HG03135 (cell line): ENCODE data around the gene SPACDR.
A peak's percentile ranks its signal among the peaks of the same experiment; 100 is the strongest.

Source experiments
- ATAC-seq: cut with Tn5 transposase; IDR thresholded peaks from one replicate; pipeline ENCODE4 v1.9.1; 2021; ENCODE audit warnings: mild to moderate bottlenecking, moderate library complexity; ENCODE audit not compliant: unreplicated experiment

Gene SPACDR

GRCh38 chr7:100437150-100438100, 26.6 kb downstream of the SPACDR start:
- ATAC-seq = no peak

DNA sequence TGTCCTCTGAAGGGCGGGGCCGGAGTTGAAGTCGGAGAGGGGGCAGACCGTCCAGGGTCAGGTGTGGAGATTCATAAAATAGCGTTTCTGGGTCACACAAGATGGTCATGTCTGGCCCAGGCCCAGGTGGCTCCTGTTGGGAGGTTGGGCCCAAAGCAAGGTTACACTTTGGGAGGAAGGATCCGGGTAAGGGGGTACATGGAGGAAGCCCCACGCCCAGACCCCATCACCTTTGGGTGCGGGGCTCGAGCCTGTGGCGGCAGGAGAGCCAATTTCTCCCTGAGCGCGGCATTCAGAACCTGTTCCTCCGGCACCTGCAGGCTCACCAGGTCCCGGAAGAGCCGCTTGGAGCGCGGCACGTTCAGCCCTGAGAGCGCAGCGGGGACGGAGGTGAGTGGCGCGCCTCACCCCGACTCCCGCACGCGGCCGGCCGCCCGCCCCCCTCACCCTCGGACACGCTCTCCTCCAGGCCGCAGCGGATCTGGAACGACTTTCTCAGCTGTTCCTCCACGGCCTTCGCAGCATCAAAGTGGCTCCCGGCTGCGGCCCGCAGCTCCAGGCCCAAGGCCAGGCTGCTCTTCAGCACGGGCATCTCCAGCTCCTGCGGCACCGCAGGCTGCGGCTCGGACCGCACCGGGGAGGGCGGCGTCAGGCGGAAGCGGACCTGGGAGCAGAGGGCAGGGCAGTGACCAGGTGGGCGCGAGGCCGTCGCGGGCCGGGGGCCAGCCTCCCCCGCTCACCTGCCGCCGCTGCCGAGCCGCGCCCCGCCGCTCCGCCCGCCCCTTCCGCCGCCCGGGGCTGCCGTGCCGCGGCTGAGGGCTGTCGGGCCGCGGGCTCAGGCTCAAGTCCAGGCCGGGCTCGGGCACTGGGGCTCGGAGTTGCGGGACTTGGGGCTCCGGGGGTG, 28.4 kb downstream of the SPACDR start:
- ATAC-seq = peak; percentile 28

GRCh38 chr7:100434297-100435144, 29.5 kb downstream of the SPACDR start:
- no peak for ATAC-seq

- no peak for ATAC-seq
Measured at GRCh38 chr7:100433592-100434296, 30.3 kb downstream of the SPACDR start.

- ATAC-seq = no peak
Measured at GRCh38 chr7:100433276-100433591, 30.8 kb downstream of the SPACDR start.

DNA sequence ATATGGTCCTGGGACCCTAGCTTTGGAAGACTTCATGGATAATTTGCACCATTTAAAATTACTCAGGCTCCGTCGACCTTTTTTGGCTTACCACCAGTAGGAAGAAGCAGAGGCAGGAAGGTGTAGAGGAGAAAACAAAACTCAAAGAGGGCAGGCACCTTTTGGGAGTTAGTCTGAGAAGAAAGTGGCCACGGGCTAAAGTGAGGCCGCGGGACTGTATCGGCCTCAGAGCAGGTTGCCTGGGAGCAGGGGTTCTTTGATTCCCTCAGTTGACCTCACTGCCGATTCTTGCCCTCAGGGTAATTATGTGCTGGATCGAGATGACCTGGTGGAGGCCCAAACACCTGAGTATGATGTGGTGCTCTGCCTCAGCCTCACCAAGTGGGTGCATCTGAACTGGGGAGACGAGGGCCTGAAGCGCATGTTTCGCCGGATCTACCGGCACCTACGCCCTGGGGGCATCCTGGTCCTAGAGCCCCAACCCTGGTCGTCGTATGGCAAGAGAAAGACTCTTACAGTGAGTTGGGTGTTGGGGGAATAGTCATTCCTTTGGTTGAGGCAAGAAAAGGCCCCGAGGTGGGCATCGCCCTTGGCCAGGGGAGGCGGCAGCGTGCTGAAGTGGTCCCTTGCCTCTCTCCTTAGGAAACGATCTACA, 31.3 kb downstream of the SPACDR start:
- ATAC-seq = no peak

DNA sequence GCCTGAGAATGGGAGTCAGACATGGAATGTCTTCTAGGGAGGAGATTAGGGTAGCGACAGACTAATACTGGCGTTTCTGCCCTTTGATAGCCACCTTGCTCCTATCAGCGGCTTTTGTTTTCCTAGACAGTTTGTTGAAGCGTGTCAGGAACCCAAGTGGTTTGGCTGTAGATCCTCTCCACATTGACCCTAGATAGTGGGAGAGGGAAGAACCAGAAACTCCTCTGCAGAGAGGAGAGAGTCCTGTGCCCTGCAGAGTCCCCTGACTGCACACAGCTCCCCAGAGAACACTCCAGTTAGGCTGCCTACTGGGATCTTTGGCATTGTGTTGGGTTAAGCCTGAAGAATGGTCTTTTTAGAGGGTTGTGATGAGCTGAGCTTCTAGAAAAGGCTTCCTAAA, 32.0 kb downstream of the SPACDR start:
- no peak for ATAC-seq

- no peak for ATAC-seq
Measured at GRCh38 chr7:100431286-100431735, 32.7 kb downstream of the SPACDR start.

DNA sequence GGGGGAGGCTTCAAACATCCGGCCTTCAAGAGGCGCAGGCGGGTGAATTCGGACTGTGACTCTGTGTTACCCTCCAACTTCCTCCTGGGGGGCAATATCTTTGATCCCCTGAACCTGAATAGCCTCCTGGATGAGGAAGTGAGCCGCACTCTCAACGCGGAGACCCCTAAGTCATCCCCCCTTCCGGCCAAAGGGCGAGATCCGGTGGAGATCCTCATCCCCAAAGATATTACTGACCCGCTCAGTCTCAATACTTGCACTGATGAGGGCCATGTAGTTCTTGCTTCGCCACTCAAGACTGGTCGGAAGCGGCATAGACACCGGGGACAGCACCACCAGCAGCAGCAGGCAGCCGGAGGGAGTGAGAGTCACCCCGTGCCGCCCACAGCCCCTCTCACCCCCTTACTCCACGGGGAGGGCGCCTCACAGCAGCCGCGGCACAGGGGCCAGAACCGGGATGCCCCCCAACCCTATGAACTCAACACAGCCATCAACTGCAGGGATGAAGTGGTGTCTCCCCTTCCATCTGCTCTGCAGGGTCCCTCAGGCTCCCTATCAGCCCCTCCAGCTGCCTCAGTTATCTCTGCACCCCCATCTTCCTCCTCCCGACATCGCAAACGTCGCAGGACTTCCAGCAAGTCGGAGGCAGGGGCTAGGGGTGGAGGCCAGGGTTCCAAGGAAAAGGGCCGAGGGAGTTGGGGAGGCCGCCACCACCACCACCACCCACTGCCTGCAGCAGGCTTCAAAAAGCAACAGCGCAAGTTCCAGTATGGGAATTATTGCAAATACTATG, 33.4 kb downstream of the SPACDR start:
- ATAC-seq = no peak

DNA sequence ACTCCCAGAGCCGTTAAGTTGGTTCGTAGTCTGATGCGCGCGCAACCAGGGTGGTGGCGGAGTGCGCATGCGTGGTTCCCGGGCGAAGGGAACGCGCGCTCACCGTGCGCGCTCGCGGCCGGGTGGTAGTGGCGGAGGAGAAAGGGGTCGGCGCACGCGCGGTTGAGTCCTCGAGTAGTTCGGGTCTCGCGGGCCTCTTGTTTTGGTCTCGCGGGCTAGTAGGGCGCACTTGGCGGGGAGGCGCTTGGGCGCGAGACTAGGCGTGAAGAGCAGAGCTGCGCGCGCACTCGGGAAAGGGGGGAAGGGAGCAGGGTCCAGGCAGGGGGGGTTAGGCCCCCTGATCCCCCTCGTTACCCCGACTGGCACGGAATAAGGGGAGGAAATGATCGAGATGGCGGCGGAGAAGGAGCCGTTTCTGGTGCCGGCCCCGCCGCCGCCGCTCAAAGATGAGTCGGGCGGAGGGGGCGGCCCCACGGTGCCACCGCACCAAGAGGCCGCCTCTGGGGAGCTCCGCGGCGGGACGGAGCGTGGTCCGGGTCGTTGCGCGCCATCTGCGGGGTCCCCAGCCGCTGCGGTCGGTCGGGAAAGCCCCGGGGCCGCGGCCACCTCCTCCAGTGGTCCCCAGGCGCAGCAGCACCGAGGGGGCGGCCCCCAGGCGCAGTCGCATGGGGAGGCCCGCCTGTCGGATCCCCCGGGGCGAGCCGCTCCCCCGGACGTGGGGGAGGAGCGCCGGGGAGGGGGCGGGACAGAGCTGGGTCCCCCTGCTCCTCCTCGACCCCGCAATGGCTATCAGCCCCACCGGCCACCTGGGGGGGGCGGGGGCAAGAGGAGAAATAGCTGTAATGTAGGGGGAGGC, 34.2 kb downstream of the SPACDR start, which contains the start of gene MEPCE:
TSS of gene MEPCE (plus strand) at position 195 of the 856 bp plus-strand sequence. CDS start at position 383, 188 bp downstream.
- peak; percentile 36 for ATAC-seq

- peak; percentile 42 for ATAC-seq
Measured at GRCh38 chr7:100428967-100429636, 35.0 kb downstream of the SPACDR start.

DNA sequence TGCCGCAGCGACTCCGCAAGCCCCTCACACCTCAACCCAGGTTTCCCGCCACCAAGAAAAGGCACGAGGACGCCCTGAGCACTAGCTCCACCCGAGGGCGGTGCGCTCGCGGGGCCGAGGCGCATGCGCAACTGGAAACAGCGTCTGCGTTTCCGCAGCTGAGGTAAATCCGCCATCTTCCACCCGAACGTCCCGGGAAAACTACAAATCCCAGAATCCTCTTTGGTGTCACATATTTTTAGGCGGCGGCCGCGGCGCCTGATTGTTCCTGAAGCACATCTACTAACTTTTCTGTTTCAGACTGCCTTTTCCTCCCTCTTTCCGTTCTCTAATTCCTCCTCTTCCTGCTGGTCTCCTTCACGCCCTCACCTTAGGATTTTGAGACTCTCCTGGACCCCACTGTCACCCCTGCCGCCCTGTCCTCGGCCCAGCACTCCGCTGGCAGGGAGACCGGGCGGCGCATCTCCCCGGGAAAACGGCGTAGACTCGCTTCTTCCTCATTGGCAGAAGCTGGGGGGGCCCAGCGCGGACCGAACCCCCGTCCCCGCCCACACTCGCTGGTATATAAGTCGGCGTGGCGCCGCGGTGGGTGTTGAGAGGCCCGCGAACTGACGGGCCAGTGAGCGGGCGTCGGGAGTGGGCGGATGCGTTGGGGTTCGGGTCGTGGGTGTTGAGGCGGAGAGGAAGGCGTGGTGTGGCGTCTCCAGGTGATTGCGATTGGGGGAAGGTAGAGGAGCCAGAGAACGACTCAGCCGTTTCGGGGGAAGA, 35.7 kb downstream of the SPACDR start, which contains the start of gene ZCWPW1:
TSS of gene ZCWPW1 (minus strand) at position 505 of the 768 bp plus-strand sequence. CDS start 8,054 bp downstream, outside the sequence.
- peak; percentile 40 for ATAC-seq

GRCh38 chr7:100427762-100428198, 36.3 kb downstream of the SPACDR start:
- ATAC-seq = no peak

DNA sequence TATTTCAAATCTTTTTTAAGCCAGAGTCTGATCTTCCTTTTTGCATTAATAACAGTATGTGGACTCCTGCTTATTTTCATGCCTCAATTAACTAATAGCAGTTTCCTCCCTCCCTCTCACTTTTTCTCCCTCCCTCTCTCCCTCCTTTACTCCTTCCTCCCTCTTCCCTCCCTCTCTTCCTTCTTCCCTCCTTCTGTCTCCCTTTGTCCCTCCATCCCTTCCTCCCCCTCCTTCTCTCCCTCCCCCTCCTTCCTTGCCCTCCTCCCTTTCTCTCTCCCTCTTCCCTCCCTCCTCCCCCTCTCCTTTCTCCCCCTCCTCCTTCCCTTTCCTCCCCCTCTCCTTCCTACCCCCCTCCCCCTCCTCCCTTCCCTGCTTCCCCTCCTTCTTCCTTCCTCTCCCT, 37.5 kb downstream of the SPACDR start:
- no peak for ATAC-seq

- no peak for ATAC-seq
Measured at GRCh38 chr7:100425347-100425746, 38.7 kb downstream of the SPACDR start.

GRCh38 chr7:100423315-100423714, 40.7 kb downstream of the SPACDR start:
- no peak for ATAC-seq
